Kidney glomerular epithelial cell (primary cell): Measurements from ENCODE around the gene TXNRD2.

Source experiments
- DNase-seq: peaks from one replicate; lab custom pipeline; 2025; lab: John Stamatoyannopoulos, UW

TXNRD2 gene

DNA sequence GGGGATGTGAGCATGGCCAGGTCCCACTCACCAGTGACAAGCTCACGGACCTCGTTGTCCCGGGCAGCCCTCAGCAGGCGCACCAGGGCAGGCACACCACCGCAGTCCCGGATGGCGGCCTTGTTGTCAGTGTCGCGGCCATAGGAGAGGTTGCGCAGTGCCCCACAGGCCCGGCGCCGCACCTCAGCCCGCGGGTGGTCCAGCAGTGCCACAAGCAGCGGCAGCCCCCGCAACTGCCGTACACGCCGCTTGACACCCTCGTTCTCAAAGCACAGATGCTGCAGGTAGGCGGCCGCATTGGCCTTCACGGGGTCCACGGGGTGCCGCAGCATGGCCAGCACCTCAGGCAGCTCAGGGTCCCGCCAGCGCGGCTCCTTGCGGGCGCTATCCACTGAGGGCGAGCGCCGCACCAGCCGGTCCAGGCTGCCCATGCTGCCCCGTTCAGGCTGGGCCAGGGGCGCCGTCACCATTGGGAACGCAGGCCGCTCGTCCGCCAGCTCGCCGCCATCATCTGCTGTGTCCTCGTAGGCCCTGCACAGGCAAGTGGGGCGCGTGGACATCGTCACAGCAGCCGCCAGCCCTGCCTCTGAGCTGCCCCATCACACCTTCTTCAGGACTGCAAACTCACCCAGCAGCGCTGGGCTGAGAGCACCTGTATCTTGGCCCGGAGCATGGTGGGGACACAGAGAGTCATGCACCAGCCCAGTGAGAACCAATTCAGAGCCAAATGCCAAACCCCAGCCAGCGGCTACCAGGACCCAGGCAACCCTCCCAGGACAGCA, 38.3 kb upstream of the TXNRD2 start:
- no peak for DNase-seq

DNA sequence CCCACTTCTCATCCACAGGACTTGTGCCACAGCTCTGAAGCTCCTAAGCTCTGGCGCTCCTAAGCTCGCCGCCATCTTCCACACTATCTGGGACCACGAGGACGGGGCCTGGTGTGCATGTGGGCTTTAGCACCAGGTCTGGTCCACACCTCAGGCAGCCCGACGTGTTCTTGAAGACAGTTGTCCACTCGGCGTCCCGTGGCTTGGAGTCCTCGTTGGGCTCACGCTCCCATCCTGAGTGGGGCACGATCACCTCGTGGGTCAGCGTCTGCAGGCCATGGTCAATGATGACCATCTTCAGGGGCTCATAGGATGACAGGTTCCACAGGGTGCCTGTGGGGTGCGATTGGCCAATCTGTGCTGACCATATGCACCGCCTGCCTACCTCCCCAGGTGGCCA, 37.1 kb upstream of the TXNRD2 start:
- no peak for DNase-seq

DNA sequence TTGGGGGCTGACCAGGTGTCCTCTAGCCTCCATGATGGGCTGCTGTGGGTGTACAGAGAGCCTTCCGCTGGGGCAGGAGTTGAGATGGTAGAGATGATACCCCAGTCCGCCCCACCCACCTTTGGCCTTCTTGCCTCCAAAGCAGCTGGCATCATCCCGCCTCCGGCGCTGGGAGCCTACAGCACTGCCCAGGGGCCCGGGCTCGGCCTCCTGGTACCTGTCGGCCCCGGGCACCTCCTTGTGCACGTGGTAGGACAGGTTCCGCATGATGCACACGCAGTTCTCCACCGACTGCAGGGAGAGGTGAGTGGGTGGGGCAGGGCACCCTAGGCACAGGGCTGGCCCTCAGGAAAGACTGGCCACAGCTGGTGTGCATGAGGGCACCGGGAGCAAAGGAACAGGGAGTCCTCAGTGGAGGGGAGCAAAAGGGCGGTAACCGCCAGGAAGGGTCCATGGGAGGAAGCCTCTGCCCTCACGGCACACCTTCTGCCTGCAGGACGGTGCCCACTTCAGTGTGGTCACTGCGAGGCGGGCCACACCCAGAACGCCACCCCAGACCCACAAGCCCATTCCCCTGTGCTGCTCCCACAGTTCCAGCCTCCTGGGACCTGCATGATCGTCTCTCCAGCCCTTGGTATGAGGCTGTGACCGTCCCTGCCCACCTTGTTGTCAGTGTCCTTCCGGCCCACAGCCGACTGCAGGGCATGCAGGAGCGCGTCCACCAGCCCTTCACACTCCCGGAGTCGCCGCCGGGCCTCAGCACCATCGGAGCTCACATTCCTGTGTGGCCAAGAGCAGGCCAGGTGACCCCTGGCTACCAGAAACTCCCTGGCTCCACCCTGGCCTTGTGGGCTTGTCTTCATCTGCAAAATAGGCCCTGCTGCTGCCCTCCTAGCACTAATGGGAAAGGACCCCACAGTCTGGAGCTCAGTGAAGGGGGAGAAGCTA, 36.0 kb upstream of the TXNRD2 start:
- no peak for DNase-seq

DNA sequence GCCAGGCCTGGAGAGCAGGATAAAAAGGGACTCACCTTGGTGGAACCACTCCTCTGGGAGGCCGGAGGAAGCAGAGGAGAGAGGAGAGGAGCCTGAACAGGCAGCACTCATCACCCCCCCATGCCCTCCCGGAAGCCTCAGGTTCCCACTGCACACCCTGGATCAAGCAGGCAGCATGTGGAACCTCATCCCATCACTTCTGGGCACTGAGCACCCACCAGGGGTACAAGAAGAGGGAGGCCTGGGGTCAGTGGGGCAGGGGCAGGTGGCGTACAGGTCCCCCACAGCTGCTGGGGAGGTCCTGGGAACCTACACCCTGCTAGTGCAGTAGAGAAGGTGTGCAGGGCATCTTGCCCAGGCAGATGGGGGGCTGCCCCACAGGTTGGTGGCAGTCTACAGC, 35.1 kb upstream of the TXNRD2 start:
- DNase-seq, result no peak

DNA sequence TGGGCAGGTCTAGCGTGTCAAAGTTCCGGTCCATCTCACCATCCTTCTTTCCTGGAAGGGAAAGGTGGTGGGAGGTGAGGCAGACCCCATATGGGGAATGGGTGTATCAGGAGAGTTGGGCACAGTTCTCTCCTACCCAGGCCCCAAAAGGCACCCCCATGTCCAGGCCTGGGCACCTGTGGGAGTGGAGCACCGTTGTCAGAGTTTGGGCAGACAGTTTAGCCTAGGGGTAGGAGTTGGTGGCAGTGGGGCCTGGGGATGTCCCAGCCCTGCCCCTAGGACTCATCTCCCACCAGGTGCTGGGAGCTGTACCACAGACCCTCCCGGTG, 34.1 kb upstream of the TXNRD2 start:
- DNase-seq, result no peak

DNA sequence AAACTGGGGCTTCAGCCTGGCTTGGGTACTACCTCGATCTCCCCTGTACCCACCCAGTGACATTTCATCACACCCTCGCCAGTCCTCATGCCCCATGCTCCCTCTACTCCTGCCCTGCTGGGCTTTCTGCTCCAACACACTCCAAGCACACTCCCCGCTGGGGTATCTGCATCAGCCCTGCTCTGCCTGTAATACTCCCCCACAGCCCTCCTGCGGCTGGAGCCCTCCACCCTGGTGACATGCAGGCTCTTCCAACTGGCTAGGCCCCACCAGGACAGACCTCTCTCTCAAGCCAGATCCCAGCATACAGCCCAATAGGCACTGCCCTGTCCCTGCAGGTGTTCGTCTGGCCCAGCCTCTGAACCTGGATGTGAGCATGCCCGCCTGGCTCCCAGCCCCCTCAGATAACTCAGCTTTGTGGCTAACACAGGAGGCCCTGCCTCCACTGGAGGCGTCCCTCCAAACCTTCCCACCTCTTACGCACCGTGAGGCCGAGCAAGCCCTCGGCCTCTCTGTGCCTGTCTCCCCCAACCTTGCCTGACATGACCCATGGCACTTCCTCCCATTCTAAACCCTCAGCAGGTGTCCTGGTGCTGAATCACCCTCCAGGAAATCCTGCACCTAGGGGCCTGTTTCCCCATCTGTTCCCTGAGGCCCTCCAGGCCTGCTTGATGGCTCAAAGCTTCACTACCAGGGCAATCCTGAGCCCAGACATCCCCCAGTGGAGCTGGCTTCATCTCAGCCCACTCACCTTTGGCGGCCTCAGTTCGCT, 33.5 kb upstream of the TXNRD2 start:
- DNase-seq, result no peak

DNA sequence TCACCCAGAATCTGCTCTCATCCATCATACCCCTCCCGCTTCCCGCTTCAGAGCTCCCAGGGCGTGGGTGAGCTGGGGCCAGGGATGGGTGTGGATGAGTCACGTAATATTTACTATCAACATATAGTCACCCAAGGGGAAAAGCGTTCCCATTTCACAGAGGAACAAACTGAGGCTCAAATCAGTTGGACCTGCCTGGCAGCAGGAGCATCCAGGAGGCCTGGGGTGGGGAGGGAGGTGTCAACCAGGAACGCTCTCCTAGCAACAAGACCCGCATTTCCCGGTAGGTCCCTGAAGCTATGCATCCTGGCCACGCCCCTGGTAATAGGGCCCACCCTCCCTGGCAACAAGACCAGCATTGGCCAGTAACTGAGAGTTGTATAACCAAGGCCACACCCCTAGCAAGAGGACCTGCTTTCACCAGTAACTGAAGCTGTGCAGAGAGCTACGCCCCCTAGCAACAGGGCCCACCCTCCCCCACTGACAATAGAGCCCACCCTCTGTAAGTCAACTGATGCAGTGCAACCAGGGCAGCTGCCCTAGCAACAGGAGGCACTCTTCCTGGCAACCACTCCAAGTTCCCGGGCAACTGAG, 32.7 kb upstream of the TXNRD2 start:
- peak; percentile 9 for DNase-seq

DNA sequence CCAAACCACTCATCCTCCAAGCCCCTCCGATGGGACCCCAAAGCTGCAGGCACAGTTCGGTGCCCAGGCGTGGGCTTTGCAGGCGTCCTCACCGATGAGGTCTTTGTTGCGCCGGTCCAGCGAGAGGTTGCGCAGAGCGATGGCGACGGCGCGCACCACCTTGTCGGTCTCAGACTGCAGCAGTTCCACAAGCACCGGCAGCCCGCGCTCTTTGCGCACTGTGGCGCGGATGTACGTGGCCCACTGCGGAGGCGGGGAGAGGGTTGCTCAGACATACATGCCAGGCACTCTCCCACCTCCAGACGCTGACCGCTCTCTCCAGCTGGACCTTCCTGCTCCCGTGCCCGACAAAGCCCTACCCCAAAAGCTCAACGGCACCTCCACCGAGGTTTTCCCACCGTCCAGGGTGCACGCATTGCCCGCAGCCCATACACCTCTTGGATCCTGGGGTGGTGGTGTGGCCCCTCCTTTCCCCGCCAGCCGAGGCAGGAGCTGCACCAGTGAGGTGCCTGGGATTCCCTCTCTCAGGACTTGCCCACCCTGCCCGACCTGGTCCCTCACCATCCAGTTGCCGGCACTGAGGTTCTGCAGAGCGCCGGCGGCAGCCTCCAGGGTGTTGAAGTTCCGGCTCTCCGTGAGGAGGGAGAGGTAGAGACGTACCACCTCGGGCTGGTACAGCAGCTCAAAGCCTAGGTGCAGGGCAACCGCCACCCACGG, 32.1 kb upstream of the TXNRD2 start:
- DNase-seq, result no peak

DNA sequence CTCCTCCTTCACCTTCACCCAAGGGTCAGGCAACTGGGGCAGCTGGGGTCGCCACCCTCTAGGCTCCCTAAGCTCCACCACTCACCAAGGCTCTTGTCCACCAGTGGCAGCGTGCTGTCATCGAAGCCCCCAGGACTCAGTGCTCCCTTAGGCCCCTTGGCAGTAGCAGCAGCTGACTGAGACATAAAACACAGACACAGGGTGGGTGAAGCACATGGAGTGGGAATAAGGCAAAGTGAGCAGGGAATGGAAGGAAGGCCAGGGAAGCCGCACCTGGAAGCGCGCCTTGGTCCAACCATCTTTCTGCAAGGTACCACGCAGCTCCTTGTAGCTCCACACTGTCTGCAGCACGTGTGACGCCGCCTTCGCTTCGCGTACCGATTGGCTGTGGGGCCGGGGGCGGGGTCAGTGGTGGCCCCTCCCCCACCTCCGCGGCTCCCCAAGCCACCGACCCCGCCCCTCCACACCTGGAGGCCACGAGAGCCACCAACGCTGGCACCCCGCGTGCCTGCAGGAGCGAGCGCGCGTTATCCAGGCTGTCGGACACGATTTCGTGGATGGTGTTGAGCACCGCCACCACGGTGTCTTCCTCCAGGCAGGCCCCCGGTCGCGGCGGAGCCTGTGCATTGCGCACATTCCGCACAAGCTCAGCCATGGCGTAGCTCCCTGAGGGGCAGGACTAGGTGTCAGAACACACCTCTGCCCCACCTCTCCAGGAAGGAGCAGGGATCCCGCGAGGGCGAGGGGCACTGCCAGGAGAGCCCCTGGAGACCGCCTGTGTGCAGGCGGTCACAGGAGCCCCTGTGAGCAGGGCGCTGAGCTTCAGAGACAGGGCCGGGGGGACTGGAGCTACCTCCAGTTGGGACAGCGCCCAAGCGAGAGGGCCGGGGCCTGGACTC, 31.3 kb upstream of the TXNRD2 start:
- no peak for DNase-seq

DNA sequence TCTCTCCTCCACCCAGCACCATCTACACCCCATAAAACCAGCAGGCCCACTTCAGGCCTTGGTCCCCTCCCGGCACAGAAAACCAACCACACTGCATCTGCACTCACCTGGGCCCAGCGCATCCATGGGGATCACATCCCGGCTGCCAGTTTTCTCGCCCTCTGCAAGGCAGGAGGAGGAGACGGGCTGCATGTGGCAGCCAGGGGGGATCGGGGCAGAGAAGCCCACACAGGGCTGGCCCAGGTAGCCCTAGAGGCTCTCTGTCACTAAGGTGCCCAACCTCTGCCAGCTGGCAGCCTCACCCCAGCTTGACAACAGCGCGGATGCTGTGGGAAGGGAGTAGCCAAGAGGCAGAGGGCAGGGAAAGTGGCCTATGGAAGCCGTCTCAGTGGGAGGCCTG, 30.6 kb upstream of the TXNRD2 start:
- no peak for DNase-seq

DNA sequence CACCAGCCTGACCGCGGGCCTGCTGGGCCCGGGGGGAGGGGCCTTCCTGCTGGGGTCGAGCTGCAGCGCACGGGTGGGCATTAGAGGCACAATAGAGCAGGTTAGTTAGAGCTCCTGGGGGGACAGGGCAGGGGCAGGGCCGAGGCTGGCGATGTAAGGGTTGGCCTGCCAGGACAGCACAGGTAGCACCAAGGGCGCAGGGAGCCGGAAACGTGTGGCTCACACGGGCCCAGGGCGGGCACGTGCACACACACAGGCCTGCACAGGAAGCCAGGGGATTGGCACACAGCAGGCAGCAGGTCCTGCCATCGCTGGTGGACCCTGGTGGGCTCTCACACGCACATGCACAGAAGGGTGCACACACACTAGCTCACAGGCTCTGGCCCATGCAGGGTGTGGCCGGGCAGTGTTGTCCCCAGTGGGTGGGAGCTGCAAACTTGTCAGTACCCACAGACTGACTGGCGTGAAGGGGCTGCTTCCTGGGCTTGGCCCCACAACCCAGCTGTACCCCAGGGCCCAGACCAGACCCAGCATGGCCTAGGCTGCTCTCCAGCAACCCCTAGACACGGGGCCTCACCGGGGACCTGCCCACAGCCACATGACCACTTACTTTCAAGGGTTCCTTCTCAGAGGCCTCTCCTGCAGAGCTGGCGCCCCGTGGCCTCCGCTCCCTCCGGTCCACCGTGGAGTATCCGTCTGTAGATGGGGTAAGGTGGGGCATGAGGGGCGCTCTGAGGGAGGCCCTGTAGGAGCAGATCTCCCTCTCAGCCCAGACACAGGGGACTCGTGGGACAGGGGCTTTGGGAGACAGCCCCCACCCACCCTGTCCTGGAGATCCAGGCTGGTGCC, 29.9 kb upstream of the TXNRD2 start:
- DNase-seq, result no peak

DNA sequence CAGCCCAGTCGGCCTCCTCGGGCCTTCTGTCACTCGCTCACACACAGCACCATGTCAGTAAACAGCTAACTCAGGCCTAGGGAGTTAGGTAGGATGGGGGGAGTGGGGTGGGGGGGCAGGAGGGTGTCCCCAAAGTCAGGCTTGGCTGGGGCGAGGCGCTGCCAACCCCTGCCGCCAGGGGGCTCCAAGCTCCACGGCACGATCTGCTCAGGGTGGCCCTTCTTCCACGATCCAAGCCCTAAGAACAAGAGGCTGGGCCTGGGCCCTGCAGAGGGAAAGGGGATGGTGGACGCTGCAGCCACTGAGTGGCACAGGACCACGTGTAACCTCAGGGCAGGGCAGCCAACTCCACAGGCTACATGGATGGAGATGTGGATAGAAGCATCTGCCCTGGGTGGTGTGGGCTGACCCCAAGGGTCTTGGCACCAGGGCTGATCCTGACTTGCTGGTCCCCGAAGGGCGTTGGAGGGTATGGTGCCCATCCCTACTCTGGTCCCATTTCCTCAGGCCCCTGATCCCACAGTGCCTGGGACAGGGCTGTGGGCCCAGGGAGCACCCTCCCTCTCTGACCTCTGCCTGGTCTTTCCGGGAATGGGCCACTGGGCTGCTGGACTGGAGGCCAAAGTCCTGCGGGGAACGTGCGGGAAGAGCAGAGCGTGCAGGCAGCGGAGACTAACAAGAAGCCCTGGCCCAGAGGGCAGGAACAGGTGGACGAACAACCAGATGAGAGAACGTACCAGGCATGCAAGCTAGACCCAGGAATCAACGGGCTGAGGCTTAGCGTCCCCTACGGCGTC, 29.1 kb upstream of the TXNRD2 start:
- peak; percentile 4 for DNase-seq

DNA sequence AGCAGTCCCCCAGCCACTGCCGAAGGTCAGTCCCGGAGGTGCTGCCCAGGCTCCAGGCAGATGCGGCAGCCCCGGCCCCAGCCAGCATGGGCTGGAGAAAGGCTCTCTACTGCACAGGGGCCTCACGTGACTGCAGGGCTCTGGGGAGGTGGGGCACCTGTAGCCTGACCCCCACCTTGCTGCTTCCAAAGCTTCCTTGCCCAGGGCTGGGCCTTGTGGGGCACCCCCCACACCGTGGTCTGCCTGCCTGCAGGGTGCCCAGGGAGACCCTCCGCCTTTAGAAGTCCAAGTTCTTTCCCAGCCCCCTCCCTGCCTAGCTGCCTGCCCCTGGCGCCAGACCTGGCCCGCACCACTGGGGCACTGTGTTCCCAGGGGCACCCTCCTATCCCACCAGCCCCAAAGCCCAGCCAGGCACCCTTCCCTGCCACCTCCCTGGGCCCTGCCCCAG, 28.4 kb upstream of the TXNRD2 start:
- no peak for DNase-seq

DNA sequence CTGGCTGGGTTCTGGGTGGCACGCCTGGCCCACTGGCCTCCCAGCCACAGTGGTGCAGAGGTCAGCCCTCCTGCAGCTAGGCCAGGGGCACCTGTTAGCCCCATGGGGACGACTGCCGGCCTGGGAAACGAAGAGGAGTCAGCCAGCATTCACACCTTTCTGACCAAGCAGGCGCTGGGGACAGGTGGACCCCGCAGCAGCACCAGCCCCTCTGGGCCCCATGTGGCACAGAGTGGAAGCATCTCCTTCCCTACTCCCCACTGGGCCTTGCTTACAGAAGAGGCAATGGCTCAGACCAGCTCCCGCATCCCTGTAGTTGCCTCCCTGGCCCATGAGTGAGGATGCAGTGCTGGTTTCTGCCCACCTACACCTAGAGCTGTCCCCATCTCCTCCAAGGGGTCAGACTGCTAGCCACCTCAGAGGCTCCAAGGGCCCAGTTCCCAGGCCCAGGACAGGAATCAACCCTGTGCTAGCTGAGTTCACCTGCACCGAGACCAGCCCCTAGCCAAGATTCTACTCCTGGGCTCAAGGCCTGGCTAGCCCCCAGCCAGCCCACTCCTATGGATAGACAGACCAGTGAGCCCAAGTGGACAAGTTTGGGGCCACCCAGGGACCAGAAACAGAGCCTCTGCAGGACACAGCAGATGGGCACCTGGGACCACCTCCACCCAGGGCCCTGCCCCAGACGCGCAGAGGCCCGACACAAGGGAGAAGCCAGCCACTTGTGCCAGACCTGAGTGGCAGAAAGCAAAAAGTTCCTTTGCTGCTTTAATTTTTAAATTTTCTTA, 27.7 kb upstream of the TXNRD2 start:
- no peak for DNase-seq

DNA sequence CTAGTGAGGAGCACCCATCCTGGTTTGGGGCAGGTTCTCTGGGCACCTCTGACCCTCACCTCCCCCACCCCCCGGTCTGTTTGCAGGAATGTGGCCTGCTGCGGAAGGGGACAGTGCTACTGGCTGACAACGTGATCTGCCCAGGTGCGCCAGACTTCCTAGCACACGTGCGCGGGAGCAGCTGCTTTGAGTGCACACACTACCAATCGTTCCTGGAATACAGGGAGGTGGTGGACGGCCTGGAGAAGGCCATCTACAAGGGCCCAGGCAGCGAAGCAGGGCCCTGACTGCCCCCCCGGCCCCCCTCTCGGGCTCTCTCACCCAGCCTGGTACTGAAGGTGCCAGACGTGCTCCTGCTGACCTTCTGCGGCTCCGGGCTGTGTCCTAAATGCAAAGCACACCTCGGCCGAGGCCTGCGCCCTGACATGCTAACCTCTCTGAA, 26.9 kb upstream of the TXNRD2 start:
- DNase-seq, result no peak

DNA sequence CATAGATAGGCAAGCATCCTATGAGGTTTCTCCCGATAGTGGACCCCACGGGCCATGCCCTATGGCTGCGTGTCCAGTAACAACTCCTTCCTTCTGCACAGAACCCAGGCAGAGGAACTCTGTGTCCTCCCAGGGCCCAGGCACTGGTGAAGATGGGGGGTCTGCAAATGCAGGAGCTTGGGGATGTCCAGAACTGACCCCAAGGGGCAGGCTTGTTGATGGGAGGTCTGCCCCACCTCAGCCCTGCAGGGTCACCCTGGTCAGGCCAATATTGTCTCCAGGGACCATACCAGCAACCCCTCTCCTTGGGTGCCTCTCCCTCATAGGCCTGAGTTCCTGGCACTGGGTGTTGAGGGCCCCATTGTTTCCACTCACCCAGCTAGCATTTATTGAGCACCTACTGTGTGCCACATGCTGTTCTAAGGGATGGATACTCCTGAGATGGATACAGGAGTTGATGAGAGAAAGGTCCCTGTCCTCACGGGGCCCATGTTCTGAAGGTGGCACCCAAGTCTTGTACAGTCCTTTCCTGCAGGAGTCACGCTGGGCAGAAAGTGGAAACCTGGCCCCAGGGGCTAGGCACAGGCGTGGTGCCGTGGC, 26.3 kb upstream of the TXNRD2 start:
- no peak for DNase-seq
